HG03066 (cell line): ENCODE data around the gene EXOC7.

Experiments
- ATAC-seq: cut with Tn5 transposase; IDR thresholded peaks from one replicate; pipeline ENCODE4 v1.9.1; 2021; ENCODE audit warnings: low read depth; ENCODE audit not compliant: unreplicated experiment

The EXOC7 gene

GRCh38 chr17:76122431-76123190 lies 19.0 kb upstream of the EXOC7 start:
- ATAC-seq, result no peak

GRCh38 chr17:76121932-76122430 lies 18.4 kb upstream of the EXOC7 start:
- ATAC-seq, result no peak

GRCh38 chr17:76120658-76121008 lies 17.0 kb upstream of the EXOC7 start:
- ATAC-seq, result no peak

GRCh38 chr17:76119409-76120371 lies 16.1 kb upstream of the EXOC7 start:
- ATAC-seq, result no peak

- ATAC-seq, result no peak
Measured at GRCh38 chr17:76115138-76115754, 11.7 kb upstream of the EXOC7 start.

- no peak for ATAC-seq
Measured at GRCh38 chr17:76111956-76112355, 8.4 kb upstream of the EXOC7 start.

GRCh38 chr17:76107509-76107908 lies 3.9 kb upstream of the EXOC7 start:
- no peak for ATAC-seq

GRCh38 chr17:76106703-76107102 lies 3.1 kb upstream of the EXOC7 start:
- no peak for ATAC-seq

GRCh38 chr17:76104896-76105231 lies 1.3 kb upstream of the EXOC7 start:
- no peak for ATAC-seq

GRCh38 chr17:76104140-76104895 lies 731 bp upstream of the EXOC7 start:
- no peak for ATAC-seq

- ATAC-seq, result no peak
Measured at GRCh38 chr17:76102944-76103273, 678 bp downstream of the EXOC7 start.

- ATAC-seq, result no peak
Measured at GRCh38 chr17:76097716-76098295, 5.8 kb downstream of the EXOC7 start.

GRCh38 chr17:76095943-76096342 lies 7.6 kb downstream of the EXOC7 start:
- no peak for ATAC-seq

- no peak for ATAC-seq
Measured at GRCh38 chr17:76094046-76094445, 9.5 kb downstream of the EXOC7 start.

- ATAC-seq, result no peak
Measured at GRCh38 chr17:76092526-76093413, 10.8 kb downstream of the EXOC7 start.

- no peak for ATAC-seq
Measured at GRCh38 chr17:76091526-76092286, 11.9 kb downstream of the EXOC7 start.

- ATAC-seq, result no peak
Measured at GRCh38 chr17:76090517-76091129, 13.0 kb downstream of the EXOC7 start.
